Renal cortex interstitium (tissue), 15 donors: ENCODE data around the gene LRRC46. TPM values are rescaled to one million over a fixed set of nuclear protein-coding genes. Genes with fewer than 3 reads are reported as not detected.

Experiments
- DNase-seq, 11 donors: peaks; one replicate each; pipeline ENCODE4 v3.0.0-alpha.2; 2013; ENCODE audit warnings: low read depth in 9 of 11, low spot score in 4 of 11; ENCODE audit errors: extremely low read depth in 1 of 11
- long read RNA-seq, 16 experiments: transcript quantifications; one replicate each; lab custom pipeline, GENCODE V29; 2026
- polyA plus RNA-seq, 3 donors: library from polyadenylated mRNA; unstranded; fragments of 120-200 nt; gene quantifications; one replicate each; pipeline ENCODE4 v1.2.1, GENCODE V29; 2013; ENCODE audit not compliant: insufficient read length in 3 of 3

Gene LRRC46, protein sequence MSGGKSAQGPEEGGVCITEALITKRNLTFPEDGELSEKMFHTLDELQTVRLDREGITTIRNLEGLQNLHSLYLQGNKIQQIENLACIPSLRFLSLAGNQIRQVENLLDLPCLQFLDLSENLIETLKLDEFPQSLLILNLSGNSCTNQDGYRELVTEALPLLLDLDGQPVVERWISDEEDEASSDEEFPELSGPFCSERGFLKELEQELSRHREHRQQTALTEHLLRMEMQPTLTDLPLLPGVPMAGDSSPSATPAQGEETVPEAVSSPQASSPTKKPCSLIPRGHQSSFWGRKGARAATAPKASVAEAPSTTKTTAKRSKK
- 1 to 10 TPM; 2.5 to 3.6 (median 3.4) TPM for polyA plus RNA-seq
- long read RNA-seq, donor 1, result 0 reads
- long read RNA-seq, donor 2, partial matches to known transcripts, result 32 of 37 reads
- long read RNA-seq, donor 2, other reads (novel, unspliced or antisense), result 5 of 37 reads
- long read RNA-seq, donor 3, partial matches to known transcripts, result 46 of 79 reads
- long read RNA-seq, donor 3, other reads (novel, unspliced or antisense), result 33 of 79 reads
- long read RNA-seq, donor 4, partial matches to known transcripts, result 39 of 51 reads
- long read RNA-seq, donor 4, other reads (novel, unspliced or antisense), result 12 of 51 reads
- long read RNA-seq, donor 5, result 0 reads
- long read RNA-seq, donor 6, result 0 reads
- long read RNA-seq, donor 7, result 0 reads
- long read RNA-seq, donor 8, result 0 reads
- long read RNA-seq, donor 9, partial matches to known transcripts, result 11 of 16 reads
- long read RNA-seq, donor 9, other reads (novel, unspliced or antisense), result 5 of 16 reads
- long read RNA-seq, donor 10, partial matches to known transcripts, result 28 of 29 reads
- long read RNA-seq, donor 10, other reads (novel, unspliced or antisense), result 0 of 29 reads
- long read RNA-seq, donor 11, partial matches to known transcripts, result 50 of 75 reads
- long read RNA-seq, donor 11, other reads (novel, unspliced or antisense), result 24 of 75 reads
- long read RNA-seq, donor 12, result 0 reads
- long read RNA-seq, donor 13, result 0 reads
- long read RNA-seq, donor 14, partial matches to known transcripts, result 25 of 37 reads
- long read RNA-seq, donor 14, other reads (novel, unspliced or antisense), result 12 of 37 reads
- long read RNA-seq, donor 15, partial matches to known transcripts, result 0 of 1 reads
- long read RNA-seq, donor 15, other reads (novel, unspliced or antisense), result 0 of 1 reads
- long read RNA-seq, donor 16, partial matches to known transcripts, result 182 of 229 reads
- long read RNA-seq, donor 16, other reads (novel, unspliced or antisense), result 45 of 229 reads

DNA sequence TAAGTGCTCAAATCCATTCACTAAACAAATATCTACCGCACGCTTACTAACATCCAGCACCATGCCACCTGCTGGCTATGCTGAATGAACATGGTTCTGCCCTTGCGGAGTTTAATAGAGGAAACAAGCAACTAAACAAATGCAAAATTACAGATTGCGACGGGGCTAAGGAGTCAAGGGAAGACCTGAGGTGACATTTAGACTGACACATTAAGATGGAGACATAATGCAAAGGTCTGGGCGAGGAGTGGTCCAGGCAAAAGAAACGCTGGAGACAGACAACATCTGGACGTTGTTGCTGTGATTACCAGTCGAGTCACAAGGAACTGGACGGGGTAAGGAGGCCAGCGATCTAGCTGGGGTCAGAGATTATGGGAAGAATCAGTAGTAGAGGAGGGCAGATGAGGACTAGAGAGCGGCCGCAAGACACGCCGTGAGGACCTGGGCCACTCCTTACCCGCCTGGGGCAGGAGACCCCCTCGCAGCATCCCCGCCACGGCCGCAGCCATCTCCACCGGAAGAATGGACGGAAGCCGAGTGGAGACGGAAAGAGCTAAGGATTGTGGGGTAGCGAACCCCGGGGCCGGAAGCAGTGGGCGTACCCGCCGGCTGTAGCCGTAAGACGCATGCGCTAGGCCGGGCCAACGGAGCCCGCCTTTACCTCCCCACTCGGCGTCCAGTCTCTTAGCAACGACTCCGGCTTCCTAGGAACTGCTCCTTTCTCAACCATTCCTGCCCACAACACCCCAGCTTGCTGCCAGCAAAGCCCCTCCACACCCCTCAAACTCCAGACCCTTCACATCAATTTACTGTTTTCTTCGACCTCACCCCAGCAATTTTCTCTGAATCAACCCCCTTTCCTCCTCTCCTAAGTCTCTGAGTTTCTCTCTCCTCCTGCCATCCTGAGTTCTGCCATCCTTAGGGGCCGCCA lies at the start of gene LRRC46, which contains the start of gene MRPL10:
TSS of gene LRRC46 (plus strand) at position 668 of the 931 bp plus-strand sequence. CDS start 320 bp downstream, outside the sequence.
TSS of gene MRPL10 (minus strand) at position 539 of the 931 bp plus-strand sequence. CDS start at position 509, 30 bp downstream.
- DNase-seq, result peak; percentile 87 to 95 (median 93)

DNA sequence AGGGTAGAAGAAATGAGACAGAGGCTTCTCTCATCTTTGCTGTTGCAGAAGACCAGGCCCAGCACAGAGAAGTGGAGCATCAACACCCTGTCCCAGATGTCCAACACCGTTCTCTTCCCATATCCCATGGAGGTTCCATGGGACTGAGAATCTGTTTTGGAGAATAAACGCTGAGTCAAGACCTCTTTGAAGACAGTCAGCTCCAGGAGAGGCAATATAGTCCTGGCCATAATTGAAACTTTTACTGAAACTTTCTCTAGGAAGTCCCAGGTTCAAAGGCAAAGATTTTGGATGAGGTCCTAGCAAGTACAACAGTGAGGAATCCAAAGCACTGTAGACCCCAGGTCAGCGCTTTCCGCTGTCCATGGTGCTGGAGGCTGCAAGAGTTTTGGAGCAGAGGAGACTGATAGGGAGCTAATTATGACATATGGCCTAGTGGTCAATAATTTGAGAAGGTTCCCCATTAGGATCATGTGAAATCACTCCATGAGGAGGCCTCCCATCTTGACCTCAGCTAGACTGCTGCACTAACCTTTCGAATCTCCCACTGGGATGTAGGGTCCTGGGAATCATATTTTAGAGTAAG lies 45.8 kb upstream of the LRRC46 start:
- DNase-seq, result peak in 9 of 11 donors; percentile 29 to 65 (median 44)

DNA sequence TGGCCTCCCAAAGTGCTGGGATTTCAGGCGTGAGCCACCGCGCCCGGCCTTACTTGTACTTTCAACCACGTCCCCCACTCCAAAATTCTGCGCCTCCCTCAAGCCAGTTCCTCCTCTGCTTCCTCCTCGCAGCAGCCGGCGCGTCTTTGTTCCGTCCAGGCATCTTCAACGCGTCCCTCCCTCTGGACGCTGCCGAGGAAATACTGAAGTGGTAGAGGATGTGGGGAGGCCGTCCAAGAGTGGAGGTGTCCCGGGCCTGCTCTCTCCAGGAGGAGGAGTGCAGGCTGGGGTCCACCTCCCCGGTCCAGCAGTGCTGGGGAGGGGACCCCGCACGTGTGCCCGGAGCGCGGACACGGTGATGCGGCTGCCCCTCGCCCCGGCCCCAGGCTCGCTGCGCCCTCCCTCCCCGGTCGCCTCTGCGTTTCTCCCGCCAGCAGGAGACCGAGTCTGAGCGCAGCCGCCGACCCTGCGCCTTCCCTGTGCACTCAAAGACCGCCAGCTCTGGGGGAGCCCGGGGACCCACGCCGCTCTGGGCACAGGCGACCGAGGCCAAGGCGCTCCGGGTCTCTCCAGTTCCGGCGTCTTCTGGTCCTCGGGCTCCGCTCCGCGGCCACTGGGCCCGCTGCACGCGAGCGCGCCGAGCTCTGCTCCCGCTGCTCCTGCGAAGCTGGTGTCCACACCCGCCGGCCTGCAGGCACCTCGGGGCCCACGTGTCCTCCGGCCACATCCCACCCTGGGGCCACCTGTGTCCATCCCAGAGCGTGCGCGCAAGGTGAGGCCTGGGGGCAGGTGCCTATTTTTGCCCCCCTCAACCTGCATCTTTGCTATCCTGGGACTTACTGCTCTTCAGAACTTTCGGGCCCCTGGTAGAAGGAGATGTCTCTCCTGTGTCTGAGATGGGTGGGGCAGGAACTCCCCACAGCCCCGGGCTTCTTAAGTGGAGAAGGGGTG lies 41.6 kb upstream of the LRRC46 start:
- DNase-seq, result peak in 7 of 11 donors; percentile 12 to 31 (median 28)

DNA sequence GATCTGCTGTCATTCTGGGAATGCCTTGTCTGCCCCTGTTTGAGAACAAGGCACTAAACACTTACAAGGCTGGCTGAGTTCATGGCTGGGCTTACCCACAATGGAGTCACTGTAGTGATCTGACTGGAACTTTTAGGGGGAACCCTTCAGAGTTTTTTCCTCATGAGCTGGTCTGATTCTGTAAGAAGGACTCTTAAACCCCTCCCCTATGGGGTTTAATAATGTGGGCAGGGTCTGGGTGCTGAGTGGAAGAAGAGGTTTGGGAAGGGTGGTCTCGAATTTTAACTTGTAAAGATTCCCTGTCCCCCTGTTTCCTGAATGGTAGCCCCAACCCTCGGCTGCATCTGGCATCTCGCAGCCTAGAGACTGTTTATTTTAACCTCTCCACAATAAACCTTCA lies 40.4 kb upstream of the LRRC46 start:
- DNase-seq, result no peak

DNA sequence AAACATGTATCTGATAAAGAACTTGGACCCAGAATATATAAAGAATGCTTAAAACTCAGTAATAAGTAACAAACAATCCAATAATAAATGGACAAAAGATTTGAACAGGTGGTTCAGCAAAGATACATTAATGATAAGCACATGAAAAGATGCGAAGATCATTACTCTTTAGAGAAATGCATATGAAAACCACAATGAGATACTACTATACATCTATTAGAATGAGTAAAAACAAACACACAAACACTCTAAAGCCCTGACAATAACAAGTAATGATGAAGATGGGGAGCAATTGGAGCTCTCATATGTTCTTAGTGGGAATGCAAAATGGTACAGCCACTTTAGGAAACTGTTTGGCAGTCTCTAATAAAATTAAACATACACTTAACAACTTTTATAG lies 39.0 kb upstream of the LRRC46 start:
- DNase-seq, result no peak

DNA sequence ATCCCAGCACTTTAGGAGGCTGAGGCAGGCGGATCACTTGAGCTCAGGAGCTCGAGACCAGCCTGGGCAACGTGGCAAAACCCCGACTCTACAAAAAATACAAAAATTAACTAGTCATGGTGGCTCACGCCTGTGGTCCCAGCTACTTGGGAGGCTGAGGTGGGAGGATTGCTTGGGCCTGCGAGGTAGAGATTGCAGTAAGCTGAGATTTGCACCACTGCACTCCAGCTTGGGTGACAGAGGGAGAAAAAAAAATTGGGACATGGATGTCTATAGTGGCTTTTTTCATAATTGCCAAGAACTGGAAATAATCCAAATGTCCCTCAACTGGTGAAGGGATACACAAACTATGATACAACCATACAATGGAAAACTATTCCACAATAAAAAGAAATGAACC lies 38.5 kb upstream of the LRRC46 start:
- no peak for DNase-seq

DNA sequence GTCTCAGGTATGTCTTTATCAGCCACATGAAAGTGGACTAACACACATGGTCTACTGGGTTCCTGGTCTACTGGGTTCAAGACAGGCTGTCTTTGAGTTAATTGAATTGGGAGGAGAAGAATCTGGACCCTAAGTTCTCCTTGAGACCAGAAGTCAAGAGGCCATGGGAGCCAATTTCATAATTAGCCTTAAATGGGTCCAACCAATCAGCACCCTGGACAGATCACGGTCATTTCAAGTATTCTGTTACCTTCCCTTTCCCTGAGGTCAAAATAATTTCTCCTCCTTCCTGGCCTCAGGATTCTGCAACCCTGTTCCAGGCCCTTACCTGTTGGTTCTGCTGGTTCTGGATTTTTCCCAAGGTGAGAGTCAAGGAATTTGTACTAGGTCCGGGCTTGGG lies 33.7 kb upstream of the LRRC46 start:
- DNase-seq, result no peak

DNA sequence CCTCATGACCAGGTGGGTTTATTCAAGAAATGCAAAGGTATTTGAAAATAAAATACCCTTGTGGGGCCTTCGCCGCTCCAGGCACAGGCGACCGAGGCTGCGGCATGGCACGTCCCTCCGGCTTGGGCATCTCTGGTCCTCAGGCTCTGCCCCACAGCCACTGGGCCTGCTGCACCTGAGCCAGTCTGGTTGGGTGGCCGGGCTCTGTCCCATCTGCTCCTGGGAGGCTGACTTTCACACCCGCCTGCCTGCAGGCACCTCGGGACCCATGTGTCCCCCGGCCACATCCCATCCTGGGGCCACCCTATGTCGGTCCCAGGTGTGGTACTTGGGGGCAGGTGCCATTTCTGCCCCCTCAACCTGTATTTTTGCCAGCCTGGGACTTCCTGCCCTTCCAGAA lies 30.8 kb upstream of the LRRC46 start:
- no peak for DNase-seq

DNA sequence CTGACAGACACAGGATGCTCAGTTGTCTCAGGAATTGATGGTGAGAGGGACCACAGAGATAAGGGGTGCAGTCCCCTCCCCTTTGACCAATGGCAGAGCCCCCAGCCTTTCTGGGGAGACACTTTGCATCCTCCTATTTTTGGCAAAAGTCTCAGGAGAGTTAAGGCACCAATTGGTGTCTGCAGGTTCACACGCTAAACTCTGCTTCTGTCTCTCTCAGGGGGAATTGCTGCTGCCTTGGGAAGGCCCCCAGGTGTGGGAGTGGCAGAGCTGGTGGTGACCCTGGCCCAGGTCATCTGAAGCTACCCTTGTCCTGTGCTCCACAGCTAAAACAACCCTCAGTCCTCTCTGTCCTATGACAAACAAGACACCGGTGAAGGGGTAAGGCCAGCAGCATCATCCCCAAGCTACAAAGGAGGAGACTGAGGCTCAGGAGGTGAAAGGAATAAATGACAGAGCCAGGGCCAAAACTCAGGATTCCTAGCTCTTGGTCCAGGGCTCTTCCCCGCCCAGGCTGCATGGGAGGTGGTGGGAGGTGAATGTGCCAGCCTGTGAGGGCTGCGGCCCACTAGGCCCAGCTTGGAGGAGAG lies 30.2 kb upstream of the LRRC46 start:
- DNase-seq, result no peak

DNA sequence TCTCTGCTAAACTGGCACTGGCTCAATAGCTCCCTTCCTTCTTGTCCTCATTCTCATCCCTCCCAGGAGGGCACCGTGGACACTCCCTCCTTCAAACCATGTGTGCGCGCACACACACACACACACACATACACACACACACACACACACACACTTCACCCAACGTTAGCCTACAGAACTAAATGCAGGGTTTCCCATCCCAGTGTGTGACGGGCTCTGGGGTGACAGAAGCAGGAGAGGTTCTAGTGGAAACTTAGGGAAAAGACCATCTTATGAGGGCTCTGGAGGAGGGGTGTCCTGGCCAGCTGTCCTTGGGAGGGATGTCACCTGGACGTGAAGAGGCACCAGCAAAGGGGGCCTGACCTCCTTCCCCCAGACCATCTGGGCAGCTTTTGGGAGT lies 29.6 kb upstream of the LRRC46 start:
- DNase-seq, result no peak

DNA sequence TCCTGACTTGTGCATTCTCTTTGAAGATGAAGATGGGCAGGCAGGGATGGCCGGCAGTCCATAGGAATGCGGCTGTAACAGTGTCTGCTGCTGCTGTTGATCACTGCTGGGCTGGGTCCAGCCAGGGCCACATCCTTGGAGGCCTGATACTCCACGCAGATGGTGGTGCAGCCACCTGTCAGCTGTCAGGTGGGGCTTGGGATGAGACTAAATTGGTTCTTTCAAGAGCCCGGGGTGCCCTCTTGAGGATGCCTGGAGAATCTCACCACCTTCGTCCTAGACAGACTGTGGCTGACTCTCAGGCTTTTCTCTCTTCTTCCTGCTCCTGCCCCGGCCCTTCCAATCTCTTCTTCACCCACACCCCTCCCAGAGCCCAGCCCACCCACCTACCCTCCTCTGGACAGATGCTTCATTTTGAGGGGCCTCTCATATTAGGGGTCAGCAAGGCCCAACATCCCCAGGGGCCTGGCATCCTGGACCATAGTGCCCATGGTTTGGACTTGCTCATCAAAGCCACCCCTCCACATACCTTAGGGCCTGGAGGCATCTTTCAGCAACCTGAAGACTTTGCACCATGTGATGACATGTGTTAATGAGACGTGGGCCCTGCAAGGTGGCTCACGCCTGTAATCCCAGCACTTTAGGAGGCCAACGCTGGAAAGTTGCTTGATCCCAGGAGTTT lies 29.0 kb upstream of the LRRC46 start:
- peak in 1 of 11 donors; percentile 22 for DNase-seq

DNA sequence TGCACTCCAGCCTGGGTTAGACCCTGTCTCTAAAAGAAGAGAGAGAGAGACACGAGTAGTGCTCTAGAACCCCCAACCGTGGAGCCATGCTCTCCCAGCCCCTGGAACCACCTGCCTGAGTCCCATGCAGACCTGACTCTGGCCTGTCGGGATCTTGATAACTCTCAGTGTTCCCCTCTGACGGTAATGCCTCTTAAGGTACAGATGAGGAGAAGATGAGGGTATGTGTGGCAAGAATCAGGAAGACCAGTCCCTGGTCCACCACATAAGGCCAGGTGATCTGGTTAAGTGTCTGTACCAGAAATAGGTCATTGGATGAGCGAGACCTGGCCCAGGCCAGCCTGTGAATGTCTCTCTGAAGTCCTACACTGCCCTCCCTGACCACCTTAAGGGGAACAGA lies 28.3 kb upstream of the LRRC46 start:
- no peak for DNase-seq

DNA sequence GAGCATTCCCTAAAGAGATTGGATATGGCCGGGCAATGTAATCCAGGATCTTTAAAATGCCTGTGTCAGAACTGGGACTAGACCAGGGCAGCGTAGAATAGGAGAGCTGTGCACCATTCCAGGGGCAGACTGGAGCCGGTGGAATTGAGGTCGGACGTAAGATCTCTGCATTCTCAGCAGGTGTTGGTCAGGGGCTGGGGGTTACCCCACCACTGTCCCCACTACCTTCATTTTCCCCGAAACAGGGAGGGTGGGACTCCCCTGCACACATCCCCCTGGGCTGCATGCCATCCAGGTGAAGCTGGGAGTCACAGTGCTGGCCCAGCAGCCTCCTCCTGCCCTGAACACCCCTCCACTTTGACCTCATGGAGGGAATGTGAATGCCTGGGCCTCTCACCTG lies 27.7 kb upstream of the LRRC46 start:
- no peak for DNase-seq

DNA sequence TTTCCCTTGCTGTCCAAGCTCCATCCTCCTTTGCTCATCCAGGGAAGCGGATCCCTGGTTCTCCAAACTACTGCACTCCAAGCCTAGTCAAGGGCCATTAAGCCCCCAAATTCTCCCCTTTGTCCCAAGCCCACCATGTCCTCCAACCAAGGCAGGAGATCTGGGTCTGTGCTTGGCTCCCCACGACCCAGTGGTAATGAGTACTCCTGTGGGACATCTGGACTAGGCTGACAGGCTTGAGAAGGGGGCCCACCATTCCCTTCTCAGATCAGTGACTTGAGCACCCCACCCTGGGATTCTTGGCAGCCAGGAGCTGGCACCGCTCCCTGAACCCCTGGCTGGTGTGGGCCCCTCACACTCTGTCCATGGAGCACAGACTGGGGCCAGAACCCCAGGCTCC lies 27.0 kb upstream of the LRRC46 start:
- no peak for DNase-seq

DNA sequence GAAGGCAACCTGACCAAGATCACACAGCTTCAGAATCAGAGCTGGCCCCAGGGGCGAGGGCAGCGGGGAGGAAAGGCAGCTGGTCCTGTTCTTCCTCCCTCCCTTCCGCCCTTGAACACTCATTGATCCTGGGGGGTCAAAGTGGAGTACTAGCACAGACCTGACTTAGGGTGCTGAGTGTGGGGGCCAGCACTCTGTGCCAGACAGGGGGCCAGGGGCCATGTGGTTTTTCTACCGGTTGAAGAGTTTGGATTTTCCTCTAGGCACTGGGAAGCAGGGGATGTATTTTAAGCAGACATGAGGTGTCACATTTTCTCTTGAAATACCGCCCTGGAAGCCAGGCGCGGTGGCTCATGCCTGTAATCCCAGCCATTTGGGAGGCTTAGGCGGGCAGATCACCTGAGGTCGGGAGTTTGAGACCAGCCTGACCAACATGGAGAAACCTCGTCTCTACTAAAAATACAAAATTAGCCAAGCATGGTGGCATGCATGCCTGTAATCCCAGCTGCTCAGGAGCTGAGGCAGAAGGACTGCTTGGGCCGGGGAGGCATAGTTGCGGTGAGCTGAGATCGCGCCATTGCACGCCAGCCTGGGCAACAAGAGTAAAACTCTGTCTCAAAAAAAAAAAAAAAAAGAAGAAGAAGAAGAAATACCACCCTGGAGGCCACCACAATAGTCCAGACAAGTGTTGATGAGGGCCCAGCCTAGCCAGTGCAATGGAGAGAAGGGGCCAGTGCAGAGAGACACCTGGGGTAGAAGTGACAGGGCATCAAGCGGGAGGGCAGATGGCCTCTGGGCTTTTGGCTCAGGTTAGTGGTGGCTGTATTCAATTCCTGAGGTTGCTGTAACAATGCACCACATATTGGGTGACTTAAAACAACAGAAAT lies 25.2 kb upstream of the LRRC46 start:
- no peak for DNase-seq
